ENCODE measurements around the gene JADE1. TPM values are rescaled to one million over a fixed set of nuclear protein-coding genes. Genes with fewer than 3 reads are reported as not detected.

Gene JADE1
- total RNA-seq (2022; extraction: Qiagen RNA extraction): 15.6 to 23.1 TPM (median 18.9 TPM) in 5 replicates

DNA sequence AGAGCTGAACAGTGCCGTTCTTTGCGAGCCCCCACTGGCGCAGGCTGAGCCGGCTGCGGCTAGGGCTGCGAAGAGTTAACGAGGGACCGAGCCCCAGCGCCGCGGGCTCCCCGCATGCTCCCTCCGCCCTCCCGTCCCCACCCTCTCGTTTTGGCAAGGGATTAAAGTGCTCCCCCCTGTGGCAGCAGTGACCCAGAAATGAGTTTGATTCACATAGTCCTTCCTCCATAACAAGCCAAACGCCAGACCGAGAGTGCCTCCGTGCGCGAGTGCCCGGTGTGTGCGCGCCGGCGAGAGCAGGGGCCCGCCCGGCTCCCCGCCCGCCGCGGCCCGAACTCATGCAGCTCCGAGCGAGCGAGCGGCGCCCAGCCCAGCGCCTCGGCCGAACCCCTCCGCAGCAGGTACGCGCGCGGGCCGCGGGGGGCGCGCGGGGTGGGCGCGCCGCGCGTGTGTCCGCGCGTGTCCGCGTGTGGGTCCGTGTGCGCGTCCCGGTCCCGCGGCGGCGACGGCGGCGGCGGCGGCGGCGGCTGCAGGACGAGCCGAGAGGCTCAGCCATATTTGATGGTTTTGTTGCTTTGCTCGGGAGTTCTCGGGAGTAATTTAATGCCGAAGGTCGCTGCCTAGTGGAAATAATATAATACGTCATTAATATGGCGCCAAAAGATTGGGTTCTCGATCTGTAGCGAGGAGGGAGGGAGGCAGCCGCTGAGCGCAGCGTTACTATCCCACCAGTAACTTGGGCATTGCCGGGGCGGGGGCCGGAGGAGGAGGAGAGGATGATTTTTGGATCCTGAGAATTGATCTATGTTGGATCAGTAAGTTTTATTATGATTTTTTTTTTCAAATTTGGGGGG lies at the start of gene JADE1:
Gene JADE1 (plus strand): TSS at position 224 of the 854 bp plus-strand sequence. CDS start 22,059 bp downstream, outside the sequence.

